Subcutaneous adipose tissue (tissue), 4 donors: ENCODE results near the gene SYNE1. TPM values are rescaled to one million over a fixed set of nuclear protein-coding genes. Genes with fewer than 3 reads are reported as not detected.

ENCODE experiments used
- total RNA-seq, 4 donors: library from RNA; depleted of rRNA; stranded (reverse); fragments of >200 nt; gene quantifications; one replicate each; pipeline ENCODE4 v1.1.0, GENCODE V29; 2016
- TF ChIP-seq, protein P1 (sequence below): fragments of 450-650 bp; IDR thresholded peaks from one replicate; pipeline ENCODE4 v1.5.1; 2016; ENCODE audit warnings: low read depth, mild to moderate bottlenecking, control low read depth, antibody characterized with exemption, moderate library complexity

Gene SYNE1
- total RNA-seq, 4 donors from 2014 or later = 85.5 to 173 (median 111) TPM

DNA sequence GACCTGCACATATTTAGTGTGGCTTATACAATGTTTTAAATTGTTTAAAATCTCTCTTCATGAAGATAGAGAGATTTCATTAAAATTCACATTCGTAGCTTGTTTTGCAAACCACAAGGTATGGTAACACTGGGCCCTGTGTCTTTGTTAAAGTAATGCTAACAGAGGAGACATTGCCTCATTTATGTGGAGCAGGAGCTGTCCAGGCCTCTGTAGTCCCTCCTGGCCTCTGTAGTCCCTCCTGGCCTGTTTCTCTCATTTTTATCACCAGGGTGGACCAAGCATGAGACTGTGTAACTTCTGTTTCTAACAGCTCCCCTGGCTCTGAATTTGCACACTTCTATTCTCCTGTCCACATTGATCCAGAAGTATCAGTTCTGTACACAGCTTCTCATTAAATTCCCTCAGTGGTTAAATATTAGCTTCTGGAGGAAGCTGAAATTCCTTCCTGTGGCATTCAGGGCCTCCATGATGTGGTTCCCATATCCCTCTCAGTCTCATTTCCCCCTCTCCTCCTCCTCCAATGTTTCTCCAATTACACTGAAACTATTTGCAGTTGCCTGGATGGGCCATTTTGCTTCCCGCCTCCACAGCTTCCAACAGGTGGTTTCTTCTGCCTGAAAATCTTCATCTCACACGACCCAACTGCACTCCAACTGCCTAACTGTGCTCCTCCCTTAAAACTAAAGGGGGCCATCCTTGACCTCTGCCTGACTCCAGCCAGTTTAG, 340.4 kb downstream of the SYNE1 start:
- TF ChIP-seq, protein P1, sequence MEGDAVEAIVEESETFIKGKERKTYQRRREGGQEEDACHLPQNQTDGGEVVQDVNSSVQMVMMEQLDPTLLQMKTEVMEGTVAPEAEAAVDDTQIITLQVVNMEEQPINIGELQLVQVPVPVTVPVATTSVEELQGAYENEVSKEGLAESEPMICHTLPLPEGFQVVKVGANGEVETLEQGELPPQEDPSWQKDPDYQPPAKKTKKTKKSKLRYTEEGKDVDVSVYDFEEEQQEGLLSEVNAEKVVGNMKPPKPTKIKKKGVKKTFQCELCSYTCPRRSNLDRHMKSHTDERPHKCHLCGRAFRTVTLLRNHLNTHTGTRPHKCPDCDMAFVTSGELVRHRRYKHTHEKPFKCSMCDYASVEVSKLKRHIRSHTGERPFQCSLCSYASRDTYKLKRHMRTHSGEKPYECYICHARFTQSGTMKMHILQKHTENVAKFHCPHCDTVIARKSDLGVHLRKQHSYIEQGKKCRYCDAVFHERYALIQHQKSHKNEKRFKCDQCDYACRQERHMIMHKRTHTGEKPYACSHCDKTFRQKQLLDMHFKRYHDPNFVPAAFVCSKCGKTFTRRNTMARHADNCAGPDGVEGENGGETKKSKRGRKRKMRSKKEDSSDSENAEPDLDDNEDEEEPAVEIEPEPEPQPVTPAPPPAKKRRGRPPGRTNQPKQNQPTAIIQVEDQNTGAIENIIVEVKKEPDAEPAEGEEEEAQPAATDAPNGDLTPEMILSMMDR = no peak

DNA sequence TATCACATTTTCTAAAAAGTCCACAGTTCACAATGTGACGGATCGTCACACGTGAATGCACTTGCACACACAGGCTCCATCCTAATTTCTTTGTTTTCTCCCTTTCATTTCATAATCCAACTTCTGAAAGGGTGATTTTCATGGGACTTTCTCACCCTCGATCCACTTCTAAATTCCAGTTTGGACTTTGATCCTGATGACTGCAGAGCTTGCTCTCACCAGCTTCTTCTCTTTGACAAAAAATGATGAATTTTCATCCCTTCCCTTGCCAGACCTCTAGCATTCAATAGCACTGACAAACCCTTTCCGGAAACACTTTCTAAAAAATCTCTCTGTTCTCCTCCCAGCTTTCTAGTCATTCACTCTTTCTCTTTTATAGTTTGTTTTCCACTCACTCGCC, 341.2 kb downstream of the SYNE1 start:
- TF ChIP-seq, protein P1 = no peak

DNA sequence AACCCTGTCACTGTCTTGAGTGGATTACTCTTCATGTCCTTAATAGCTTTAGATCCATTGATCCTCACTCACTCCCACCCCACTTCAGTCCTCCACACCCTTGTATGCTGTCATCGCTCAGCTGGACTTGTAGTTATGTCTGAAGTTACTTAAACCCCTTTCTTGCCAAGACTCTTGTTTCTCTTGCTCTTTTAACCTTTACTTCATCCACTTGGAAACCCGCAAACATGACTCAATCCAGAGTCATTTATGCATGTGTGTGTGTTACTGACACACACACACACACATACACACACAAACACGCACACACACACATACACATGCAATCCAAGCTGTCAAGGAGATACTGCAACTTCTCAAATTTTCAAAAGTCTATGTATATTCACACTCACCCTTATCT, 341.8 kb downstream of the SYNE1 start:
- TF ChIP-seq, protein P1 = no peak

DNA sequence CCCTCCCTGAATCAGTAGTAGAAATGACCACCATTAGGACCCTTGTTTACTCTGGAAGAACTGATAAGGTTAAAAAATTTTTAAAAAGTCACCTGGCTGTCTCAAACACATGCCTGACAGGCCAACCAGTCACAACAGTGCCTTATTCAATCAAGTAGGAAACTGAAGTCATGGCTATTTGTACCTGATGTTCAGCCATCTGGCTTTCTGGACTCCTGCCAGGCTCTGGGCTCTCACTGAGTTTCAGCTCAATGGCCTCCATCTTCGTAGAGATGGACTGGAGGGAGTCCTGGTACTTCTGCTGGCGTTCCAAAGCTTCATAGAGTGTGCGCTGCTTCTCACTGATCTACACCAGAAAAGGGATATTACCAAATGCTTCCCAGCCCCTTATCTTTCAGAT, 343.8 kb downstream of the SYNE1 start:
- TF ChIP-seq, protein P1 = no peak

DNA sequence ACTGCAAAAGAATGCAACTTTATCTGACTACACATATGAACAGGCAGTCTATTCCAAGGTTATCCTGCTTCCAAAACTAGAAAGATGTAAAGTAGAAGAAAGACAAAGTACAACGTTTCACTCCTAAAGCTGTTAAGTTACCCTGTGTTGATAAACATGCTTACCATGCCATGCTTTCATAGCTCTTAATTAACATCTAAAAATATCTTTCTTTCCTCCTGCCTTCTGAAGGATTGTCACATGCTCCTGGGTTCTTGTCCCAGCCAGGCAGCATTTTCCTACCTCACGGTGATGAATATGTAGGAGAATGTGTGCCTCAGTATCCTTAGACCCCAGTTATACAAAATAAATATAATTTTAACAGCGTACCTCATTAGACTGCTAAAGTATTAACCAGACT, 344.6 kb downstream of the SYNE1 start:
- TF ChIP-seq, protein P1 = no peak

DNA sequence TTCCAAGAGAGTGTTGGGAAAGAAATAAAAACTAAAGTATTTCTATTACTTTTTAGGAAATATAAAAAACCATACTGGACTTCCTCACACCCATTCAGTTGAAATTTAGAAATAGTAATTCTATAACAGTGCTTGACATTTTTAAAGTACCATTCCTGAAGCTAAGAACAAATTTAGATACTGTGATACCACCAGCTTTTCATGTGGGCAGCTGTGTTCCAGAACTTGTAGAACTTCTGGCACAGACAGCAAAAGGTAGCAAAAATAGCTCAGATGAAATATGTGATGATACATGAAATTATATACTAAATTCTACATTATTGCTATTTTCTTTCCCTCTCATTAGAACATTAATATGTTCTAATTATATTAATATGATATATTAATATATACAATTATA, 346.5 kb downstream of the SYNE1 start:
- TF ChIP-seq, protein P1 = no peak

DNA sequence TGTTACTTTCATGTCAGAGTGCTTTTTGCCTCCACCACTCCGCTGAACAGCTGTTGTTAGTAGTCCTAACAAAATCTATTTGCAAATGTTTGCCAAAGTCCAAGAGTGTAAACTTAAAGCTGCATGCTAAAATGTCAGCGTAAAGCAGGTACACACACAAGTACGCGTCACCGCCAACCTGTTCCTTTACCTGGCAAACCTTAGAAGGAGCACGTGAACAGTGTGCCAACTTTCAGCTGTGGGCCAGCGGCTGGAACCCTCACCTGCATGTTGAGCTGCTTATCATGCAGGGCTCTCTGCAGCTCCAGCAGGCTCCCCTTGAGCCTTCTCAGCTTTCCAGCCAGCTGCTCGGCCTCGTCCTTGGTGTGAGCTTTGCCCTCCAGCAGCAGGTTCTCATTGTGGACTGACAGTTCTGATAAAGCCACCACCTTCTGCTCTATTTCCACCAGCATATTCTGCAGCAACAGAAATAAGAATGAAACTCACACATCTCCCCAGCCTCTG, 359.3 kb downstream of the SYNE1 start:
- TF ChIP-seq, protein P1 = no peak
